ENCODE measurements around the gene HRH2.
"Not testable (repeated sequence)": the region's sequence is repeated elsewhere in the genome, so short reads cannot be mapped to it uniquely, and the experiment has no call there.

Gene HRH2

DNA sequence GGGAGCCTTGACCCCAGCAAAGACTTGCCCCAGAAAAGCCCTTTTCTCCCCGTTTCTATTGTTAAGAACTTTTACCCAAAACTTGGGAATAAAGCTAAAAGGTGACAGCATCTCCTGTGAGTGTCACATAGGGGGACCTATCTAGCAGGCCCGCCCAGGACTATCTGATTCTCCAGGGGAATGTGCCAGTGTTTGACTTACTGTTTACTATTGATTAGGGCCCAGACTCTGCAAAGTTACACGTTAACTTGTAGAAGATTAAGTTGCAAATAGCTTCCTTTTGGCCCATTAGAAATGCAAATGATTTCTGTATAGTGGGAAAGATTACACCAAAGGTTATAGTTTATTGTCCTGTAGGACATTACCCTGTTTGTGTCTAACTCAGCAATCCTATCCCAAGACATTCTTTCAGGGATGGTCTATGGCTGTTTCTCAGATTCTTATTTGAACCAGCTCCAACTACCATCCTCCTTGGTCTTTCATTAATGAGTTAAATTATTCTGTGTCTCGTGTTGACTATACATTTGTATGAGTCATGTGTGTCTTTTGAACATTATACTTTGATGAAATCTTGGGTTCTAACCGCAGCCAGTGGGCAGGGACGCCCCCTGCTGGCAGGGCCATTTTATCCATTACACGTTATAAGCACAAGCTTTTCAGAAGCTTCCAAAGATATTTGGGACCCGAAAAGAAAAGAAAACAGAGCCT lies 60.7 kb downstream of the HRH2 start:
- DNase-seq, result no peak

GRCh38 chr5:175719109-175719432 lies 61.2 kb downstream of the HRH2 start:
- DNase-seq, result not testable (repeated sequence)

DNA sequence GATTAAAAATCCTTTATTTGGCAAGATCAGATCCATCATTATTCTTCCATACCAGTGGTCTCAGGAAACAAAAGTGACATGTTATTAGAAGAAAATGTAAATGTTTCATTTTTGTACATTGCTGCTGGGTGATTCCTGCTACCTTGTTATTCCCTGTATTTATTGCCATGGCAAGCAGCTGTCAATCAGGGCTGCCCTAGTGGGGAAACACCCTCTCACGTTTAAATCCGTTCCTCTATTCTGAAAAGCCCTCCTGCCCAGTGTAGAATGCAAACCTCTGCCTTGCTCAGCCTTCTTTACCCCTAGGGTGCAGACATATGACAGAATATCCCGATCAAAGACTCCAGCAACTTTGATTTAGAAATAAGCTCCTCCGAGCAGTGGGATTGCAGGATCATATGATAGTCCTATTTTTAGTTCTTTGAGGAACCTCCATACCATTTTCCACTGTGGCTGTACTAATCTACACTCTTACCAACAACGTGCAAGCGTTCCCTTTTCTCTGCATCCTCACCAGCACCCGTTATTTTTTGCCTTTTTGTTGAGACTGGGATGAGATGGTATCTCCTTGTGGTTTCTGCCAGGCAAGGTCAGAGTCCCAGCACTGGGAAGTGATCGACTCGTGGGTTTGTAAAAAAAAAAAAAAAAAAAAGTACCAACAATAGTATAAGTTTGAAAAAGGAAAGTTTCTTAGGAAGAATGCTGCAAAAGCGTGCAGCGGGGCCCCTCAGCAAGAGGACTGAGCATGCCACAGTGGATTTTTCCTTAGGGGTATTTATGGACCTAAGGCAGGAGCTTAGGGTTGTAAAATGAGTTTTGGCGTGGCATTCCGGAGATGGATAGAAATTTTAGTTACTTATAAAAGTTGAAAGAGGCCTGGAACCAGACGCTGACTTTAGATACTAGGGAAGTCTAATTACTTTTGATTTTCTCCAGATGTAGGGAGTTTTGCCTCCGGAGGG lies 66.7 kb downstream of the HRH2 start:
- DNase-seq, result no peak

DNA sequence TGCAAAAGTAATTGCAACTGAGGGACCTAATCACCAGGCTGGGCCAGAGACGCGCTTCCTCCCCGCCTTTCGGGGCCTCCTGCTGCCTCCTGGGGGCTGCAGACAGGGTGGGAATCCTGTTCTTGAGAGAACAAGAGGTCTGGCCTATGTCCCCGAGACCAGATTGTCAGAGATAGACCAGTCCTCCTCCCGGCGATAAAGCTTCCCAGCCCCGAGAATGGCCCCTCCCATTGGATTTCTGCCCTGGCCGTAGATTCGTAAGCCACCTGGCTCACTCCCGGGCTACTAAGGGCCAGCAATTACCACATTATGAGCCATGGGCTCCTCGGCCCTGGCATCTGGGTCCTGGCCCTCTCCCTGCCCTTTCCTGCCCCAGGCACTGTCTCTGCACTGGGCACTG lies 70.4 kb downstream of the HRH2 start:
- no peak for DNase-seq

GRCh38 chr5:175728885-175729828 lies 71.3 kb downstream of the HRH2 start:
- no peak for DNase-seq

DNA sequence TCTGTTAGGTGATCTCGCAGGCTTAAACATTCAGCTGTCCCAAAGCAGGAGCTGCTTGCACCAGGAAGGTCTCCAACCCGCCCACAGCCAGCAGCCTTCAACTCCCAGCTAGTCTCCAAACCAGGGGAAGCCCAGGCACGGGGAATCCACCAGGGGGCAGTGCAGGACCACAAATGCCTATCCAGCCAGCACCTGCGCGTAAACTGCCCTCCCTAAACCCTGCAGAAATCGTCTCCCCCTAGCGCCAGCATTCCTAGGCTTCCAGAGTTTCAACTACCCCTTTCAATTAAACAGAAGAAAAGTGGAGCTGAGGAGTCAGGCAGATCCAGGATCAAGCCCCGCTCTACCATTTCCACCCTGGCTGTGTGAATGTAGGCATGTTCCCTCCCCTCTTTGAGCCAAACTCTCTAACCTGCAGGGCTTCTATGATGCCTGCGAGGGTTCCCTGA lies 72.0 kb downstream of the HRH2 start:
- DNase-seq, result peak; percentile 41

- no peak for DNase-seq
Measured at GRCh38 chr5:175731172-175731571, 73.3 kb downstream of the HRH2 start.

GRCh38 chr5:175731756-175732465 lies 74.0 kb downstream of the HRH2 start:
- DNase-seq, result no peak

DNA sequence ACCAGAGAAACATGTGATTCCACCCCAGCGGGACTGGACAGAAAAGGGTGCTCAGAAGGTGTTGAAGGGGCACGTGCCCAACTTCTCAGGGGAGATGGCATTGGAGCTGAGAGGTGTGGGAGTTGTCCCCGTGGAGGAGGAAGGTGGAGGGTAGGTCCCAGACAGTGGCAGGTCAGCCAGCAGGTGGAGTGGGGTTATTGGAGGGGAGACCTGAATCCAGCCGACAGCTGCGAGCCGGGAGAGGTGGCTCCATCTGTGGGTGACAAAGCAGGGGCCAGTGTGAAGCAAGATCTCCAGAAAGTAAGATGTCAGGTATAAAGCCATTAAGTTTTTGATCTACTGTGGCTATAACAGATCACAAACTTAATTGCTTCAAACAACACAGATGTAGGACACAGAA lies 75.1 kb downstream of the HRH2 start:
- no peak for DNase-seq

DNA sequence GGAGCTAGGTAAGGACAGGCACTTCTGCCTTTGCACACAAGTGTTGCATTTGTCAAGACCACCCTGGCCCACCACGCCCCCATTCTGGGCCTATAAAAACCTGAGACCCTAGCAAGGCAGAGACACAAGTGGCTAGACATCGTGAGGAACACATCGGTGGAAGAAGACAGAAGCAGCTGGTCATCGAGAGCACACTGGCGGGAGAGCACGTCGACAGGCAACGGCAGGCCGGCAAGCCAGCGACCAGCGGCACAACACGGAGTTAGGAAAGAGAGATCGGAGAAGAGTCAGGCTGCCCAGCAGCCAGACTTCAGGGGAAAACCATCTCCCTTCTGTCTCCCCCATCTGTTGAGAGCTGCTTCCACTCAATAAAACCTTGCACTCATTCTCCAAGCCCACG lies 76.1 kb downstream of the HRH2 start:
- DNase-seq, result no peak

DNA sequence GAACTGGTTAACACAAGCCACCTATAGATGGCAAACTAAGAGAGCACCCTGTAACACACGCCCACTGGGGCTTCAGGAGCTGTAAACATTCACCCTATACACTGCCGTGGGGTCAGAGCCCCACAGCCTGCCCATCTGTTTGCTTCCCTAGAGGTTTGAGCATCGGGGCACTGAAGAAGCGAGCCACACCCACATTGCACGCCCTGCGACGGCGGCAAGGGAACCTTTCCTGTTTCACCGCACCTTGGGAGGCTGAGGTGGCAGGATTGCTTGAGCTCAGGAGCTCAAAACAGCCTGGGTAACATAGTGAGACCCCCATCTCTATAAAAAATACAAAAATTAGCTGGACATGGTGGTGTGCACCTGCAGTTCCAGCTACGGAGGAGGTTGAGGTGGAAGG lies 76.6 kb downstream of the HRH2 start:
- DNase-seq, result no peak

GRCh38 chr5:175735701-175736100 lies 77.8 kb downstream of the HRH2 start:
- DNase-seq, result no peak

DNA sequence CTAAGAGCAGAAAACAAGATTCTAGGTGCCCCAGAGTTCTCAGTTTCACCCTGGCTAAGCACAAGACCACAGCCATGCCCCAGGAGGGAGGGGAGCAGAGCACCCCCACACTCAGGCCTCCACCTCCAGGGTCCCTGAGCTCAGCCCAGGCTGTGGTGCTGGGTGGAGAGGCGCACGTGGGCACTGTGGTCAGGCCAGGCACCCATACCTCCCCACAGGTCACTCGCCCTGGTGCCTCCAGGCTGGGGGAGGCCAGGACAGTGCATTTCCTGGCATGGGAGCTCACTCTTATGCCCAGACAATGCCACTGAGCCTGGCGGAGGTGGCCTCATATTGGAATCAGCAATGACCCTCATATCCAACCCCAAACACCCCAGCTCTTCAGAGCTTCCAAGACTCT lies 78.8 kb downstream of the HRH2 start:
- DNase-seq, result no peak

GRCh38 chr5:175737481-175737880 lies 79.6 kb downstream of the HRH2 start:
- DNase-seq, result no peak

GRCh38 chr5:175738126-175738525 lies 80.3 kb downstream of the HRH2 start:
- DNase-seq, result no peak

DNA sequence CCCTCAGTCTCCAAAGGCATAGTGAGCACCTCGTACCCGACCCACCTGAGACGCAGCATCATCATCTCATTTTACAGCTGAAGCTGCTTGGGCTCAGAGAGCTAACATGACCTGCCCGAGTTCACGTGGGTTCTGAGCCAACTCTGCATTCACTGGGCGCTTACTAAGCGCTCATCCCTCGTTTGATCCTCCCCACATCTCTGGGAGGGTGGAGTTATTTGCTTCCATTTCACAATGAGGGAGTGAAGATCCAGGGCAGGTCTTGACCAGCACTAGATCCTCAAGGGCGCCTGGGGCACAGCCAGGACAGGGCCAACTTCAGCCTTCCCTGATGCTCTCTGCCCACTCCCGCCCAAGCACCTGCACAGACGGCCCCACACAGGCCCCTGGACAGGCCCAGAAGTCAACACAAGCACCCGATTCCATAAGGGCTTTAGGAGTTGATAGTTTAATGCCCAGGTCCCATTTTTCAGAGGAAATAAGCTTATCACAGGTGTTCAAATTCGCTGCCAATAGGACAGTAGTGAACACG lies 80.8 kb downstream of the HRH2 start:
- no peak for DNase-seq

DNA sequence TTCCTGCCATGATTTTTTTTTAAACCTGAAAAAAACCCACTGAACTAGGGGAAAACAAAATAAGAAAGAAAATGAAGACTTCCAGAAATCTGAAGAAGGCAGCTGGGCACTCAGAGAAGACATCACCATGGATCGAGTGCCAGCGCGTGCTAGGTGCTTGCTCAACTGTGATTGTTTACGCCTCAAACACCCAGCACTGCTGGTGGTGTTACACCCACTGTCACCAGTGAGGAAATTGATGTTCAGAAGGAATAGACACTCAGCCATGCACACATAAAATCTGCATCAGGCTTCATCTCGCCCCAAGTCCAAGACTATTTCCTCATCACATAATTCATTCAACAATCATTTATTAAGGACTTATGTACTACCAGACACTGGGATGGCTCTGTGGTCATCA lies 82.1 kb downstream of the HRH2 start:
- DNase-seq, result no peak

DNA sequence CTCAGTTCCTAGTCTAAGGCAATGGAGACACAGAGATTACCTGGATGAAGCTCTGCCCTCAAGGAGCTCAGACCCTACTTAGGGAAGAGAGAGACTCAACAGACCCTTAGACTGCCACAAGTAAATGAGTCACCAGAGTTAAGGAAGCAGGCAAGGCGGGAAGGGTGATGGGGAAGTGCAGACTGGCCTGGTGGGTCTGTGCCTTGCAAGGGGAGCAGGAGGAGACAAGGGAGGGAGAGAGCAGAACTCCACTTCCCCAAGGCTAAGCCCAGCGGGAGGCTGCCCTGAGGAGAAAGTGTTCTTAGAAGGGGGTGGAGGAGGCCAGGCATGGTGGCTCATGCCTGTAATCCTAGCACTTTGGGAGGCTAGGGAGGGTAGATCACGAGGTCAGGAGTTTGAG lies 83.7 kb downstream of the HRH2 start:
- DNase-seq, result no peak

DNA sequence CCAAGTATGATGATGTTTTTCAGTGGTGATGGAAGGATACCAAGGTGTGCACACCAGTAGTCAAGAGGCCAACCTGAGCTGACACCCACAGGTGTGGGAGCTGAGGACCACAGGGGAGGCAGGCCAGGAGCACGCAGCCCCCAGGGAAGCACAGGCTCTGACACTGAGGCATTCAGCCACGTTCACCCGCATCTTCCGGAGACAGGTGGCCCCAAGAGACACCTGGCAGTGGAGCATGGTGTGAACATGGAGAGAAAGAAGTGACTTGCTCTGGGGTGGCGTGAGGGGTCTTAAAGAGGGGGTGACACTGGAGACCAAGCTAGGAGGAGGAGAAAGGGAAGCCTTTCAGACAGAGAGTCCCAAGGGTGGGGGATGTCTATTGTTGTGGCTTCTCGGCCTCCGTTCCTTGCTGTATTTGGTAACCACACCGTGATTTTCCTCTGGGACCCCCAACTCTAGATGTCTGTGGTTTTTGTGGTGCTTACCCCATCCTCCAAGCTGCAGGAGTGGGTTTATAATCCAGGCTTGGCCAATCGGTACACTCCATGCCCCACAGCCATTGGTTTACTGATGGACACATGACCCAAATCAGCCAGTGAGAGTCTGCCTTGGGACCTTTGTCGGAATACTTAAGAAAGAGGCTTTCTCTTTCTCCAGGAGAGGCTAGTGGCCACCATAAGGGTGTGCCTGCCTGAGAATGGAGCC lies 84.6 kb downstream of the HRH2 start:
- no peak for DNase-seq

GRCh38 chr5:175743676-175744210 lies 85.9 kb downstream of the HRH2 start:
- DNase-seq, result no peak

- no peak for DNase-seq
Measured at GRCh38 chr5:175745210-175745609, 87.3 kb downstream of the HRH2 start.

Data from NCI-H524 treated with DMSO at 0.1 percent for 48 hours (cell line).